Nephron (organoid): ENCODE results near the gene ZNF292.

Experiments used
- H3K27ac Mint-ChIP-seq, 3 experiments: 2 replicates each; pipeline ENCODE4 v1.8.0; 2020; ENCODE audit warnings: mixed read lengths in 3 of 3, mild to moderate bottlenecking in 2 of 3, moderate library complexity in 1 of 3
- H3K27me3 Mint-ChIP-seq: 2 replicates; pipeline ENCODE4 v1.8.0; 2021; ENCODE audit warnings: low read depth, mild to moderate bottlenecking, moderate library complexity, mixed read lengths
- H3K36me3 Mint-ChIP-seq: 2 replicates; pipeline ENCODE4 v1.8.0; 2020; ENCODE audit warnings: low read depth, mixed read lengths
- H3K4me1 Mint-ChIP-seq: 2 replicates; pipeline ENCODE4 v1.8.0; 2020; ENCODE audit warnings: mixed read lengths
- H3K4me3 Mint-ChIP-seq, 3 experiments: 2 replicates each; pipeline ENCODE4 v1.8.0; 2020; ENCODE audit warnings: mild to moderate bottlenecking in 3 of 3, mixed read lengths in 3 of 3, moderate library complexity in 2 of 3
- H3K9me3 Mint-ChIP-seq: 2 replicates; pipeline ENCODE4 v1.8.0; 2020; ENCODE audit warnings: mixed read lengths
- TF ChIP-seq, protein P1 (sequence below), 3 experiments: fragments of 200-600 bp; sonication (generic); IDR thresholded peaks; one replicate each; pipeline ENCODE4 v1.5.0; 2021; ENCODE audit warnings: antibody characterized with exemption in 3 of 3; ENCODE audit not compliant: unreplicated experiment in 3 of 3

Gene ZNF292

DNA sequence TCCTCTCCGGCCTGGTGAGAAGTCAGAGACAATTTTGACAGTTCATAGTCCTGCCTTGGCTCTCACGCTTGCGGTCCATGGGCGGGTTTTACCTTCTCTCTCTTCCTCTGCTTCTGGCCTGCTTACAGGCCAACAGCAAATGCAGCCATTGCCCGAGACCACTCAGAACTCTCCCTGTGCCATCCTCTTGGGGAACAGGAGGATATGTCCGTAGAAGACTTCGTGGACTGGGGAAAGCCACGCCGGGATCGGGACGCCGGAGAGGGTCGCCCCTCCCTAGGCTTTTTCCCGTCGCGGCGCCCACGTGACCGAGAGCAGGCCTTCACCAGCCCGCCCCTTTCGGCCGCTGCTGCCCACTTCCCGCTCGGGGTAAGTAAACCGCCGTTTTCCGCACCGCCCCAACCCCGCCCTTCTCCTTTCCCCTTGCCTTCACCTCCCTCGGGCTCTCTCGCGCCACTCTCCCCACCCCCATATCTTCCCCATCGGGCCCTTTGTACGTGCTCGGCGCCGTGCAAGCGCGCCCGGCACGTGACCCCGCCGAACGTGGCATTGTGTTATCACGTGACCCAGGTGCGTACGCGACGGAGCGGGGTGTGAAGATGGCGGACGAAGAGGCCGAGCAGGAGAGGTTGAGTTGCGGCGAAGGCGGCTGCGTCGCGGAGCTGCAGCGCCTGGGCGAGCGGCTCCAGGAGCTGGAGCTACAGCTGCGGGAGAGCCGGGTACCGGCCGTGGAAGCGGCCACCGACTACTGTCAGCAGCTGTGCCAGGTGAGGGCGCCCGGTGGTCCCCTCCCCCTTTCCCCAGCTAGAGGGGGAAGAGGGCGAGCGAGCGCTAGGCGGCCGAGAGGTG, at the start of gene ZNF292:
ZNF292 (plus strand) TSS at position 573 of the 849 bp plus-strand sequence; CDS start at position 600, 27 bp downstream.
- TF ChIP-seq, protein P1, sequence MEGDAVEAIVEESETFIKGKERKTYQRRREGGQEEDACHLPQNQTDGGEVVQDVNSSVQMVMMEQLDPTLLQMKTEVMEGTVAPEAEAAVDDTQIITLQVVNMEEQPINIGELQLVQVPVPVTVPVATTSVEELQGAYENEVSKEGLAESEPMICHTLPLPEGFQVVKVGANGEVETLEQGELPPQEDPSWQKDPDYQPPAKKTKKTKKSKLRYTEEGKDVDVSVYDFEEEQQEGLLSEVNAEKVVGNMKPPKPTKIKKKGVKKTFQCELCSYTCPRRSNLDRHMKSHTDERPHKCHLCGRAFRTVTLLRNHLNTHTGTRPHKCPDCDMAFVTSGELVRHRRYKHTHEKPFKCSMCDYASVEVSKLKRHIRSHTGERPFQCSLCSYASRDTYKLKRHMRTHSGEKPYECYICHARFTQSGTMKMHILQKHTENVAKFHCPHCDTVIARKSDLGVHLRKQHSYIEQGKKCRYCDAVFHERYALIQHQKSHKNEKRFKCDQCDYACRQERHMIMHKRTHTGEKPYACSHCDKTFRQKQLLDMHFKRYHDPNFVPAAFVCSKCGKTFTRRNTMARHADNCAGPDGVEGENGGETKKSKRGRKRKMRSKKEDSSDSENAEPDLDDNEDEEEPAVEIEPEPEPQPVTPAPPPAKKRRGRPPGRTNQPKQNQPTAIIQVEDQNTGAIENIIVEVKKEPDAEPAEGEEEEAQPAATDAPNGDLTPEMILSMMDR (IDR thresholded peaks at IDR 0.05; ENCODE audit: unreplicated experiment in 3 of 3): no peak
- Mint-ChIP-seq H3K4me3 (peak within 1 kb of the TSS; percentile 88 to 94 (median 92)), H3K4me1 (peaks cover 39% of the 10 kb centered on the region), H3K9me3 (no peaks in the 10 kb centered on the region), H3K36me3 (peaks cover 13% of the 10 kb centered on the region), H3K27me3 (no peaks in the 10 kb centered on the region), H3K27ac (peak within 1 kb of the TSS; percentile 94 to 98 (median 95))

DNA sequence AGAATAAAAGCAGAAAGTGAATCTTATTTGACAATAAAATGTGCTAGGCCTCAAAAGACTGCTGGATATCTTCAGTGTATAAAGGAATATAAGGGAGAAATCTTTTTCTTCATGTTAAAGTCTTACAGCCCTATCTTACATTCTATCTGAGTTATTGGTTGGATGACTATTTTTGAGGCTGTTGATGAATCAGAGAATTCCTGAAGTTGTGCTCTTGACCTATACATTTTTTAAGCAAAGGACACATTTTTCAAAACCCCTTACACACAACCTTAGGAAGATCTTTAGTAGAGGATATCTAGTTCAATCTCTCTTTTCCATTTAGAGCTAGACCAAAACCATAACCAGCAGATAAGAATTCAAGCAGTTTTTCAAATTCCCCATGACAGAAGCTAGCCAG, 49.5 kb upstream of the ZNF292 start:
- Mint-ChIP-seq H3K36me3 (no peaks in the 10 kb centered on the region), H3K9me3 (no peaks in the 10 kb centered on the region), H3K27me3 (no peaks in the 10 kb centered on the region), H3K27ac (no peak overlapping the region), H3K4me3 (no peak overlapping the region), H3K4me1 (no peaks in the 10 kb centered on the region)
- TF ChIP-seq, protein P1 (IDR thresholded peaks at IDR 0.05; ENCODE audit: unreplicated experiment in 3 of 3): no peak

DNA sequence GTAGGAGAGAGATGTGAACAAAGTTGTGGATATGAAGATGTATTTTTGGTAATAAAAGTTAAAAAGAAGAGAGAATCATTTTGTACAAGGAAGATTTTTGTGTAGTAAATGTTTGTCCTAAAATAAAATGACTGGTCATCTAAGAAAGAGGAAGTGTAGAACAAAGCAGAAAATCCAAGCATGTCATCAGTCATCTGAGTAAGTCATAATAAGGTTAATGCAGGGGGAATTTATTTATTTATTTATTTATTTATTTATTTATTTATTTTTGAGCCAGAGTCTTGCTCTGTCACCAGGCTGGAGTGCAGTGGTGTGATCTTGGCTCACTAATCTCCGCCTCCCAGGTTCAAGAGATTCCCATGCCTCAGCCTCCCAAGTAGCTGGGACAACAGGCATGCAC, 44.7 kb upstream of the ZNF292 start:
- Mint-ChIP-seq H3K4me3 (no peak overlapping the region), H3K36me3 (no peaks in the 10 kb centered on the region), H3K4me1 (no peaks in the 10 kb centered on the region), H3K27ac (no peak overlapping the region), H3K27me3 (no peaks in the 10 kb centered on the region), H3K9me3 (no peaks in the 10 kb centered on the region)
- TF ChIP-seq, protein P1 (IDR thresholded peaks at IDR 0.05; ENCODE audit: unreplicated experiment in 3 of 3): no peak

DNA sequence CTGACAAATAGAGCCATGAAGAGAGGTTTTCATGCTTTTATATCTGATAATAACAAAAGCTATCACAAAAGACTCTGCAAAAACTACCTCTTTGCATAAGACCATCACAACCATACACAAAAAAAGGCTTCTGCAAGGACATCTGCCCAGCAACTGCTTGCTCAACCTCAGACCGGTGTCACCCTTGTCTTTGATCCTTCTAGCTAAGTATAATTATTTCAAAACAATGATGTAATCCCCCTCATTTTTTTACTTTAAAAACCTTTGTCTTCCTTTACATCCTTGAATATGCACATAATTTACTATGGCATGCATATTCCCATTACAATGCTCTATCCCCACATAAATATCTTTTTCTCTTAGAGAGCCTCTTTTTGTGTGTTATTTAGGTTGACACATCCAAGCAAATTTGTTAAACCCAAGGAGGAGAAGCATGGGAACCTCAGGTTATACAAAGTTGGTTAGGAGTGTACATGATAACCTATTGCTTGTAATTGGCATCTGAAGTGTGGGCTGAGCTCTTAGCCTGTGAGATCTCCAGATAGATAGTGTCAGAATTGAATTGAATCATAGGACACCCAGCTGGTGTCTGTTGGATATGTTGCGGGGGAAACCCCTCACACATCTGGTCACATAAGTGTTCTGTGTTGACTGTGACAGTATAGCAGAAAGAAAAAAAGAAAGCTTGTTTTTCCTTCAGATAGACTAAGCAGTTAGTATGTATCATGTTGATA, 39.8 kb upstream of the ZNF292 start:
- no peaks in the 10 kb centered on the region for H3K27me3 Mint-ChIP-seq
- TF ChIP-seq, protein P1 (IDR thresholded peaks at IDR 0.05; ENCODE audit: unreplicated experiment in 3 of 3): no peak
- no peaks in the 10 kb centered on the region for H3K36me3 Mint-ChIP-seq
- H3K9me3 Mint-ChIP-seq: no peaks in the 10 kb centered on the region
- H3K4me3 Mint-ChIP-seq: no peak overlapping the region
- no peaks in the 10 kb centered on the region for H3K4me1 Mint-ChIP-seq
- H3K27ac Mint-ChIP-seq: no peak overlapping the region

DNA sequence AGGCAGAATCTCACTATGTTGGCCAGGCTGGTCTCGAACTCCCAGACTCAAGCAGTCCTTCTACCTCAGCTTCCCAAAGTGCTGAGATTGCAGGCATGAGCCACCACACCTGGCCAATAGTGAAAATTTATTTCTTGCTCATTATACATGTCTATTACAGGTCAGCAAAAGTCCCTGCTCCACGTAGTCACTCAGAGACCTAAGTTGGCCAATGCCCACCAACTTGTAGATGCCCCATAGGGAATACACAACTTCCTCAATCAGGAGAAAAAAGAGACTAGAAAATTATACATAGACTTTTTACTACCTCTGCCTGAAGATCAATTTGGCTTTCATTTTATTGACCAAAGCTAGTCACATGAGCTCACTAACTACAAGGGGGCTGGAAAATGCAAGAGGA, 38.4 kb upstream of the ZNF292 start:
- Mint-ChIP-seq H3K27ac (no peak overlapping the region), H3K27me3 (no peaks in the 10 kb centered on the region), H3K9me3 (peaks cover 3% of the 10 kb centered on the region), H3K4me3 (no peak overlapping the region), H3K4me1 (no peaks in the 10 kb centered on the region), H3K36me3 (no peaks in the 10 kb centered on the region)
- TF ChIP-seq, protein P1 (IDR thresholded peaks at IDR 0.05; ENCODE audit: unreplicated experiment in 3 of 3): no peak
